BLaER1 (cell line): Measurements from ENCODE around the gene FARSA.
"Not testable (repeated sequence)": the region's sequence is repeated elsewhere in the genome, so short reads cannot be mapped to it uniquely, and the experiment has no call there.

Experiments used
- H3K27ac ChIP-seq: shearing (Covaris generic); formaldehyde crosslinking; 2 replicates; pipeline ENCODE4 v1.8.1; 2022
- H3K27me3 ChIP-seq: shearing (Covaris generic); formaldehyde crosslinking; 2 replicates; pipeline ENCODE4 v1.8.1; 2022
- H3K36me3 ChIP-seq: shearing (Covaris generic); formaldehyde crosslinking; 2 replicates; pipeline ENCODE4 v1.8.1; 2022
- H3K4me1 ChIP-seq: shearing (Covaris generic); formaldehyde crosslinking; 2 replicates; pipeline ENCODE4 v1.8.1; 2022
- H3K4me2 ChIP-seq: shearing (Covaris generic); formaldehyde crosslinking; 2 replicates; pipeline ENCODE4 v1.8.1; 2022
- H3K4me3 ChIP-seq: shearing (Covaris generic); formaldehyde crosslinking; 2 replicates; pipeline ENCODE4 v1.8.1; 2022
- H3K9ac ChIP-seq: shearing (Covaris generic); formaldehyde crosslinking; 2 replicates; pipeline ENCODE4 v1.8.1; 2022
- H3K9me3 ChIP-seq: shearing (Covaris generic); formaldehyde crosslinking; 2 replicates; pipeline ENCODE4 v1.8.1; 2022
- H4K20me1 ChIP-seq: shearing (Covaris generic); formaldehyde crosslinking; 2 replicates; pipeline ENCODE4 v1.8.1; 2022
- Cebpa-rat ChIP-seq: shearing (Covaris generic); IDR thresholded peaks from 2 replicates; pipeline ENCODE4 v1.8.1; 2022

Gene FARSA

DNA sequence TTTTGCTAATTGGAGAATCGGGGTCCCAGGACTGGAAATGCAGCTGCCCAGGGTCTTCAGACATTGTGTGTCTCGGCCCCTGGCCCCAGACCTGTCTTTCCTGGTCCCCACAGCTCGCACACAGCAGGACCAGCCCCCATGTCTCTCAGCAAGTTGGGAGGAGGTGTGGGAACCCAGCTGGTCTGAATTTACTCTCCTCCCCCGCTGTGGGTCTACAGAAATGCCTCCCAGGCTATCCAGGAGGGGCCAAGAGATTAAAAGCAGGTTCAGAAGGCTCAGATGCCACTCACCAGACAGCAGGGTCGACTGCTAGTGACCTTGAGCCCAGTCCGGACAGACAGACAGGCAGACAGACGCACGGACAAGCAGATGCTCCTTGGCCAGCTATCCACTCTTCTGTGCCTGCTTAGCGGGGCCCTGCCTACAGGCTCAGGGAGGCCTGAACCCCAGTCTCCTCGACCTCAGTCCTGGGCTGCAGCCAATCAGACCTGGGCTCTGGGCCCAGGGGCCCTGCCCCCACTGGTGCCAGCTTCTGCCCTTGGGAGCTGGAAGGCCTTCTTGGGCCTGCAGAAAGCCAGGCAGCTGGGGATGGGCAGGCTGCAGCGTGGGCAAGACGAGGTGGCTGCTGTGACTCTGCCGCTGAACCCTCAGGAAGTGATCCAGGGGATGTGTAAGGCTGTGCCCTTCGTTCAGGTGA, 35.9 kb upstream of the FARSA start, which contains the start of gene DAND5:
Gene DAND5, plus strand, starts transcription at position 285 of the 697 bp plus-strand sequence. Its CDS starts 85 bp downstream, at position 370.
- Histone ChIP-seq H3K27ac (peak within 1 kb of the TSS; percentile 44; the same call in 1 of the 2 replicates), H3K36me3 (no peaks in the 10 kb centered on the region), H3K9ac (no peak within 1 kb of the TSS; the same call in 1 of the 2 replicates), H4K20me1 (no peaks in the 10 kb centered on the region), H3K4me1 (peaks cover 30% of the 10 kb centered on the region), H3K4me3 (no peak within 1 kb of the TSS), H3K9me3 (no peaks in the 10 kb centered on the region), H3K27me3 (no peaks in the 10 kb centered on the region), H3K4me2 (no peak within 1 kb of the TSS)
- no peak for TF ChIP-seq Cebpa-rat

DNA sequence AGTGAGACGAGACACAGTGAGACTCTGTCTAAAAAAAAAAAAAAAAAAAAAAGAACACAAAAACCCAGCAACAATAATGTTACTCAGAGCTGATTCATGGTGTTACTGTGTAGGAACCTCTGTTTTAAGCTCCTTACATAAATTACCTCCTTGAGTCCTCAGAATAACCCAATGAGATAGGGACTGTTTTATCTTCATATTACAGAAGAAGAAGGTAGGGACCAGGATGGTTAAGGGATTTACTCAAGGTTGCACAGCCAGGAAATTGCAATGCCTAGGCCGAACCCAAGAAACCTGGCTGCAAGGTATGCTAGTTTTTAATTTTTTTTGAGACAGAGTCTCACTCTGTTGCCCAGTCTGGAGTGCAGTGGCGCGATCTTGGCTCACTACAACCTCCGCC, 34.4 kb upstream of the FARSA start:
- H3K36me3 ChIP-seq: no peaks in the 10 kb centered on the region
- peaks cover 16% of the 10 kb centered on the region for H3K4me1 ChIP-seq
- no peak overlapping the region for H3K9ac ChIP-seq
- no peak overlapping the region for H3K4me2 ChIP-seq
- H3K27ac ChIP-seq: no peak overlapping the region
- H4K20me1 ChIP-seq: no peaks in the 10 kb centered on the region
- no peak for TF ChIP-seq Cebpa-rat
- H3K4me3 ChIP-seq: no peak overlapping the region
- no peaks in the 10 kb centered on the region for H3K27me3 ChIP-seq
- H3K9me3 ChIP-seq: no peaks in the 10 kb centered on the region

DNA sequence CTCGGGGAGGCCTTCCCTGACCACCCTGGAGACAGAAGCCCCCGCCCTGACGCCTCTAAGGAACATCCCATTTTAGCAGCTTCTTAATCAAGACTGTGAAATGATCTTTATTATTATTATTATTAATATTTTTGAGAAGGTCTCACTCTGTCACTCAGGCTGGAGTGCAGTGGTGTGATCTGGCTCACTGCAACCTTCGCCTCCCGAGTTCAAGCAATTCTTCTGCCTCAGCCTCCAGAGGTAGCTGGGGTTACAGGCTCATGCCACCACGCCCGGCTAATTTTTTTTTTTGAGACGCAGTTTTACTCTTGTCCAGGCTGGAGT, 32.3 kb upstream of the FARSA start:
- no peak for TF ChIP-seq Cebpa-rat
- H3K27ac ChIP-seq: no peak overlapping the region; the same call in 1 of the 2 replicates
- peak overlapping the region; percentile 63; the same call in 1 of the 2 replicates for H3K4me3 ChIP-seq
- H3K9ac ChIP-seq: peak overlapping the region; percentile 65; the same call in 1 of the 2 replicates
- H3K4me1 ChIP-seq: peaks cover 16% of the 10 kb centered on the region
- H3K9me3 ChIP-seq: no peaks in the 10 kb centered on the region
- H3K4me2 ChIP-seq: peak overlapping the region; percentile 91
- H3K27me3 ChIP-seq: no peaks in the 10 kb centered on the region
- H4K20me1 ChIP-seq: no peaks in the 10 kb centered on the region
- no peaks in the 10 kb centered on the region for H3K36me3 ChIP-seq

DNA sequence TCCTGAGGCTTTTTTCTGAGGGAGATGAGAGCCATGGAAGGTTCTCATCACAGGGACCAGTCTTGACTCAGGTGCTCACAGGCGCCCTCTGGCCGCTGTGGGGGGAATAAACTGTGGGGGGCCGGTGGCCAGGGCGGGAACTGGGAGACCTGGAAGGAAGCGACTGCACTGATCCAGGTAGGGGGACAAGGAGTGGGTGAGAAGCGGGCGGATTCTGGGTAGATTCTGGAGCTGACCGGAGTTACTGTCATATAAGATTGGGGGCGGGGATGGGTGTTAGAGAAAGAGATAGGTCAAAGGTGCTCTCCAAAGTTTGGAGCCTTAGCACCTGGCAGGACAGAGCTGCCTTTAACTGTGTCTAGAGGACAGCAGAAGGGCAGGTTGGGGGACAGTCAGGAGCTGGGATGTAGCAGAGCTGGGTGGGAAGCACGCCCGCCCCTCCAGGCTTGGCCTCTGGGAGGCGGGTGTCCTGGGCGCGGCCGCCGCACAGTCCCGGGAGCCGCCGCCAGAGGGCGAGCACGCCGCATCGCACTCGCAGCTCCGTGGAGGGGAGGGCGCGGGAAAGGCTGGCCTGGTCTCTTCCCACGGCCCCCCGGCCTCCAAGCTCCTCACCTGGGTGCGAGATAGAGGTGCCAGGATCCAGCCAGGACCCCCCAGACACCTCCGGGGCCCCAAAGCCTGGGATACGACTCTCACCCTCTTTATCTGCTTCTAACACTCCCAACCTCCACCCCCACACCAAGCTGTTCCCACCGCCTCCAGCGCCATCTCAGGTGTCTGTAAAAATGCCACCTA, 31.7 kb upstream of the FARSA start:
- peak overlapping the region; percentile 65 for H3K9ac ChIP-seq
- peak overlapping the region; percentile 61; the same call in 1 of the 2 replicates for H3K27ac ChIP-seq

DNA sequence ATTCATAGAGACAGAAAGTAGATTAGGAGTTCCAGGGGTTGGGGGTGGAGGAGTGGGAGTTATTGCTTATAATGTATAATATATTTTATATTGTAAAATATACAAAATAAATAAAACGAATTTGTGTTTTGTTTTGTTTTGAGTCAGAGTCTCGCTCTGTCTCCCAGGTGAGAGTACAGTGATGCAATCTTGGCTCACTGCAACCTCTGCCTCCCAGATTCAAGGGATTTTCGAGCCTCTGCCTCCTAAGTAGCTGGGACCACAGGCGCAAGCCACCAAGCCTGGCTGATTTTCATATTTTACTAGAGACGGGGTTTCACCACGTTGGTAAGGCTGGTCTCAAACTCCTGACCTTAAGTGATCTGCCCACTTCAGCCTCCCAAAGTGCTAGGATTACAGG, 26.0 kb upstream of the FARSA start:
- no peak for TF ChIP-seq Cebpa-rat
- Histone ChIP-seq H3K4me3 (no peak overlapping the region), H3K27me3 (no peaks in the 10 kb centered on the region), H3K4me2 (no peak overlapping the region), H3K9ac (no peak overlapping the region), H3K9me3 (no peaks in the 10 kb centered on the region), H3K4me1 (peaks cover 27% of the 10 kb centered on the region), H3K36me3 (peaks cover 10% of the 10 kb centered on the region), H3K27ac (no peak overlapping the region), H4K20me1 (peaks cover 20% of the 10 kb centered on the region)

More for the DNA sequence above, 31.7 kb upstream of the FARSA start:
- TF ChIP-seq Cebpa-rat: no peak
- peak overlapping the region; percentile 63 for H3K4me3 ChIP-seq
- no peaks in the 10 kb centered on the region for H4K20me1 ChIP-seq
- H3K27me3 ChIP-seq: no peaks in the 10 kb centered on the region
- H3K4me2 ChIP-seq: peak overlapping the region; percentile 91
- no peaks in the 10 kb centered on the region for H3K36me3 ChIP-seq
- no peaks in the 10 kb centered on the region for H3K9me3 ChIP-seq
- H3K4me1 ChIP-seq: peaks cover 16% of the 10 kb centered on the region

DNA sequence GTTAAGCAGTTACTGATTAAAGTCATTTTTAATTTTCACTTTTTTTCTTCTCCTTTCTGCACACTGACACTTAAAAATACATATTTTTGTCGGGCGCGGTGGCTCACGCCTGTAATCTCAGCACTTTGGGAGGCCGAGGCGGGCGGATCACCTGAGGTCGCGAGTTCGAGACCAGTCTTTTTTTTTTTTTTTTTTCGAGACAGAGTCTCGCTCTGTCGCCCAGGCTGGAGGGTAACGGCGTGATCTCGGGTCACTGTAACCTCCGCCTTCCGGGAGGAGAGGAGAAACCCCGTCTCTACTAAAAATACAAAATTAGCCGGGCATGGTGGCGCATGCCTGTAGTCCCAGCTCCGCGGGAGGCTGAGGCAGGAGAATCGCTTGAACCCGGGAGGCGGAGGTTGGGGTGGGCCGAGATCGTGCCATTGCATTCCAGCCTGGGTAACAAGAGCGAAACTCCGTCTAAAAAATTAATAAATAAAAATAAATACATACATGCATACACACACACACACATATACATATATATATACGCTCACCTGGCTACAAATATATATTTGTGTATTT, 24.0 kb upstream of the FARSA start:
- H3K4me2 ChIP-seq: peak overlapping the region; percentile 89
- H3K27ac ChIP-seq: peak overlapping the region; percentile 94

DNA sequence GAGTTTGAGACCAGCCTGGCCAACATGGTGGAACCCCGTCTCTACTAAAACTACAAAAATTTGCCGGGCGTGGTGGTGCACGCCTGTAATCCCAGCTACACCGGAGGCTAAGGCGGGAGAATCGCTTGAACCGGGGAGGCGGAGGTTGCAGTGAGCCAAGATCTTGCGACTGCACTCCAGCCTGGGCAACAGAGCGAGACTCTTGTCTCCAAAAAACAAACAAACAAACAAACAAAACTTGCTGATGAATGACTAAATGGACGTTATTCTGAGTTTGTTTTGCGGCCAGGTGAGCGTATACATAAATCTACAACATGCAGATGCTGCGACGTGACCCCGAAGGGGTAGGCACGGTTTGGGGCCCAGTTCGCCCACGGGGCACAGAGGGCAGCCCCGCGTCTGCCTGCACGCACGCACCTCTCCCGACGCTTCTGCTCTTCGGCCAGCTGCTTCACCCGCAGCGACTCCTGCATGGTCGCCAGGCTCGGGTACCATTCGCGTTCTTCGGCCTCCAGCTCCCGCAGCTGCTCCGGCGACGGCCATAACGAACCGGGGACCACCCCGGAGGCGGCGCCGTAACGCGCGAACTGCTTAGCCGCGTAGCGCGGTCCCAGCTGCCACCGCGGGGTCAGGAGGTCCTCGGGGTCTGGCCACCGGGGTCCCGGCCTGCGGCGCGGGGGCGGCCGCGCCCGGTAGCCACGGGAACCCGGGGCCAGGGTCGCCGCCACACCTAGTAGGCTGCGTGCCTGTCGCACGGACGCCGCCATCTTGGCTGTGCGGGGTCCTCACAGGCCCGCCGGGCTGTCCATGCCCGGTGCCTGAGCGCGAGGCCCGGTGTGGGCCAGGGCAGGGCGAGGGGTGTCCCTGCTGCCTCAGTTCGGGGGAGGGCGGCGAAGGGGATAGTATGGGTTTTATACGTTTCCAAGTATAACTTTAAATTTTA, 23.2 kb upstream of the FARSA start, which contains the start of gene GADD45GIP1:
Gene GADD45GIP1, minus strand, starts transcription at position 778 of the 943 bp plus-strand sequence. Its CDS starts 11 bp downstream, at position 767.
- Histone ChIP-seq H4K20me1 (peaks cover 47% of the 10 kb centered on the region), H3K9ac (peak within 1 kb of the TSS; percentile 93), H3K4me1 (peaks cover 50% of the 10 kb centered on the region), H3K4me3 (peak within 1 kb of the TSS; percentile 80), H3K36me3 (peaks cover 38% of the 10 kb centered on the region), H3K27me3 (no peaks in the 10 kb centered on the region), H3K9me3 (no peaks in the 10 kb centered on the region), H3K27ac (peak within 1 kb of the TSS; percentile 94), H3K4me2 (peak within 1 kb of the TSS; percentile 89)
- TF ChIP-seq Cebpa-rat: no peak

More for the DNA sequence above, 24.0 kb upstream of the FARSA start:
- peak overlapping the region; percentile 80 for H3K4me3 ChIP-seq
- not testable (repeated sequence) for H3K27me3 ChIP-seq, H3K9me3 ChIP-seq
- peak overlapping the region; percentile 93 for H3K9ac ChIP-seq
- peaks cover 30% of the 10 kb centered on the region for H3K36me3 ChIP-seq
- peaks cover 46% of the 10 kb centered on the region for H3K4me1 ChIP-seq
- H4K20me1 ChIP-seq: peaks cover 40% of the 10 kb centered on the region

DNA sequence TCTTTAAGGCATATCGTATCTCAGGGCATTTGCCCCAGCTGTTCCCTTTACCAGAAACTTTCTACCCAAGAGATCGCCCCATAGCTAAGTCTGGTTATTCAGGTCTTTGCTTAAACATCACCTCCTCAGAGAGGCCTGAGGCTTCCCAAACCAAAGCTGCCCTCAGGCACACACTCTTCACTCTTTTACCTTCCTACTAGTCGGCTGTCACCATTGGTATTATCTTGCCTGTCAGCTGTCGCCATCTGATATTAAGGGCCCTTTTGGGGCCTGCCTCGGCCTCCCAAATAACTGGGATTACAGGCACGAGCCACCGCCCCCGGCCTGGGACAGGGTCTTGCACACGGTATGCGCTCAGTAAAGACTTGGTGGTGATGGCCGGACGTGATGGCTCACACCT, 22.5 kb upstream of the FARSA start:
- TF ChIP-seq Cebpa-rat: no peak
- H3K9ac ChIP-seq: peak overlapping the region; percentile 93
- H3K4me1 ChIP-seq: peaks cover 50% of the 10 kb centered on the region
- no peaks in the 10 kb centered on the region for H3K27me3 ChIP-seq
- peak overlapping the region; percentile 80 for H3K4me3 ChIP-seq
- H3K9me3 ChIP-seq: no peaks in the 10 kb centered on the region
- peak overlapping the region; percentile 89 for H3K4me2 ChIP-seq
- peaks cover 45% of the 10 kb centered on the region for H3K36me3 ChIP-seq
- H4K20me1 ChIP-seq: peaks cover 54% of the 10 kb centered on the region
- H3K27ac ChIP-seq: peak overlapping the region; percentile 94

DNA sequence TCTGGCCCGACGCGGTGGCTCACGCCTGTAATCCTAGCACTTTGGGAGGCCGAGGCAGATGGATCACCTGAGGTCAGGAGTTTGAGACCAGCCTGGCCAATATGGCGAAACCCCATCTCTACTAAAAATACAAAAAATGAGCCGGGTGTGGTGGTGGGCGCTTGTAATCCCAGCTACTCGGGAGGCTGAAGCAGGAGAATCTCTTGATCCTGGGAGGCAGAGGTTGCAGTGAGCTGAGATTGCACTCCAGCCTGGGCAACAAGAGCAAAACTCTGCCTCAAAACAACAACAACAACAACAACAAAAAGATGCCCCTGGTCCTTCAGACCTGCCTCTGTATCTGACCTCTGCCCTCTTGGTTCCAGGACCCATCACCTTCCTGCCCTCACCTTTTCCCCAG, 22.1 kb upstream of the FARSA start:
- Histone ChIP-seq H3K4me3 (peak overlapping the region; percentile 80), H3K9ac (peak overlapping the region; percentile 93)
- not testable (repeated sequence) for H3K27ac ChIP-seq

More for the DNA sequence above, 22.1 kb upstream of the FARSA start:
- not testable (repeated sequence) for H3K9me3 ChIP-seq, H3K27me3 ChIP-seq
- peaks cover 59% of the 10 kb centered on the region for H4K20me1 ChIP-seq
- peaks cover 49% of the 10 kb centered on the region for H3K36me3 ChIP-seq
- H3K4me2 ChIP-seq: peak overlapping the region; percentile 89
- H3K4me1 ChIP-seq: peaks cover 50% of the 10 kb centered on the region
